PC-9 (cell line): Measurements from ENCODE around the gene ZFAND3. TPM values are rescaled to one million over a fixed set of nuclear protein-coding genes. Genes with fewer than 3 reads are reported as not detected.
"Not testable (repeated sequence)": the region's sequence is repeated elsewhere in the genome, so short reads cannot be mapped to it uniquely, and the experiment has no call there.

ENCODE experiments used
- BruUV-seq: library from RNA; stranded (reverse); fragments of 400-500 nt; replicated peaks from 2 replicates; lab custom pipeline; 2021; lab: Mats Ljungman, UMichigan
- CTCF ChIA-PET: fragments of 300-600 bp; sonication (Branson Sonifier 250); formaldehyde crosslinking; loops from one replicate; lab custom pipeline; 2022; ENCODE audit warnings: antibody characterized with exemption; lab: Charles Lee
- POLR2A ChIA-PET: fragments of 300-600 bp; sonication (Branson Sonifier 250); formaldehyde crosslinking; loops from one replicate; lab custom pipeline; 2022; ENCODE audit warnings: antibody characterized with exemption; ENCODE audit not compliant: unreplicated experiment; lab: Charles Lee
- DNase-seq, 2 experiments: peaks; one replicate each; pipeline versions ENCODE4 v3.0.0 to v3.0.0-alpha.2; 2015 to 2022; ENCODE audit warnings: mixed read lengths in 1 of 2
- H2AFZ ChIP-seq: fragments of 200-600 bp; sonication (generic); 2 replicates; pipeline ENCODE4 v1.8.1; 2017; ENCODE audit warnings: antibody characterized with exemption
- H3F3A ChIP-seq: fragments of 200-600 bp; sonication (generic); 2 replicates; pipeline ENCODE4 v1.8.1; 2017; ENCODE audit warnings: antibody characterized with exemption, mild to moderate bottlenecking, low read depth; ENCODE audit not compliant: insufficient read depth
- H3K27ac ChIP-seq: fragments of 200-600 bp; sonication (generic); 2 replicates; pipeline ENCODE4 v1.6.1; 2016; ENCODE audit warnings: mixed run types
- H3K27me3 ChIP-seq: fragments of 200-600 bp; sonication (generic); 2 replicates; pipeline ENCODE4 v1.6.1; 2016; ENCODE audit warnings: low read depth, mixed run types; ENCODE audit not compliant: insufficient read depth
- H3K36me3 ChIP-seq: fragments of 200-600 bp; sonication (generic); 2 replicates; pipeline ENCODE4 v1.6.1; 2016; ENCODE audit warnings: low read depth, mixed run types
- H3K4me1 ChIP-seq: fragments of 200-600 bp; sonication (generic); replicated peaks from 2 replicates; pipeline ENCODE4 v1.6.1; 2016; ENCODE audit warnings: mixed run types; ENCODE audit not compliant: insufficient read depth
- H3K4me2 ChIP-seq: fragments of 200-600 bp; sonication (generic); 2 replicates; pipeline ENCODE4 v1.6.1; 2017; ENCODE audit warnings: mixed run types
- H3K4me3 ChIP-seq: fragments of 200-600 bp; sonication (generic); 2 replicates; pipeline ENCODE4 v1.6.1; 2016; ENCODE audit warnings: mixed run types
- H3K79me2 ChIP-seq: fragments of 200-600 bp; sonication (generic); 2 replicates; pipeline ENCODE4 v1.6.1; 2017; ENCODE audit warnings: low read depth, mixed run types
- H3K9me2 ChIP-seq: fragments of 200-600 bp; sonication (generic); 2 replicates; pipeline ENCODE4 v1.8.1; 2017; ENCODE audit warnings: mild to moderate bottlenecking; ENCODE audit not compliant: insufficient read depth
- H3K9me3 ChIP-seq: fragments of 200-600 bp; sonication (generic); 2 replicates; pipeline ENCODE4 v1.8.1; 2016; ENCODE audit warnings: low read depth; ENCODE audit not compliant: insufficient read depth
- H4K20me1 ChIP-seq: fragments of 200-600 bp; sonication (generic); 2 replicates; pipeline ENCODE4 v1.8.1; 2017; ENCODE audit not compliant: insufficient read depth
- EZH2 ChIP-seq: fragments of 200-600 bp; sonication (generic); IDR thresholded peaks from 2 replicates; pipeline ENCODE4 v1.8.0; 2017; ENCODE audit warnings: antibody characterized with exemption, low read depth
- intact Hi-C: fragments of 100-400 bp; cut with micrococcal nuclease; formaldehyde crosslinking; loops from one replicate; pipeline ENCODE4 v1.10.0; 2022; ENCODE audit not compliant: unreplicated experiment
- total RNA-seq: library from RNA; stranded (reverse); gene quantifications from 2 replicates; pipeline ENCODE4 v1.2.3, GENCODE V29; 2021
- TF ChIP-seq, protein P1 (sequence below): fragments of 200-600 bp; sonication (generic); conservative IDR thresholded peaks from 2 replicates; pipeline ENCODE4 v1.6.1; 2017; ENCODE audit warnings: mixed run types, antibody characterized with exemption, mild to moderate bottlenecking, moderate library complexity

The ZFAND3 gene
- total RNA-seq, 1 experiment from 2014 or later: 46.8 TPM

DNA sequence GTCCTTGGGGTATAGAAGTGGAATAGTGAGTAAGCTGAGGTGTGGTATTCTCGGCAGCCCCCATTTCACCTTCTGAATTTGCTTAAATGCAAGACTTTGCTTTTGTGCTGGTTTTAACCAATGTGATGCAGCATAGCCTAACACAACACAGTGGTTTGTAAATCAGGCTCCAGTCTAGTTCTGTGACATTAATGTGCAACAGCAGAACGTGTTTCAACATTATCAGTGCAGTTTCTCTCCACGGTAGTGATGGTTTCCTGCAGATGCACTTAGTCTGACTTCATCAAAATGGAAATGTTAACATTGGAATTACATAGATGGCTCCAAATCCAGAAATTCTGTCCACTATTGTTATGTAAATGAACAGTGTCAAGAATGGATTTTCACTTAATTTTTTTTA, 139.5 kb downstream of the ZFAND3 start:
- H4K20me1 ChIP-seq: peaks cover 19% of the 10 kb centered on the region
- TF ChIP-seq EZH2: no peak
- TF ChIP-seq, protein P1, sequence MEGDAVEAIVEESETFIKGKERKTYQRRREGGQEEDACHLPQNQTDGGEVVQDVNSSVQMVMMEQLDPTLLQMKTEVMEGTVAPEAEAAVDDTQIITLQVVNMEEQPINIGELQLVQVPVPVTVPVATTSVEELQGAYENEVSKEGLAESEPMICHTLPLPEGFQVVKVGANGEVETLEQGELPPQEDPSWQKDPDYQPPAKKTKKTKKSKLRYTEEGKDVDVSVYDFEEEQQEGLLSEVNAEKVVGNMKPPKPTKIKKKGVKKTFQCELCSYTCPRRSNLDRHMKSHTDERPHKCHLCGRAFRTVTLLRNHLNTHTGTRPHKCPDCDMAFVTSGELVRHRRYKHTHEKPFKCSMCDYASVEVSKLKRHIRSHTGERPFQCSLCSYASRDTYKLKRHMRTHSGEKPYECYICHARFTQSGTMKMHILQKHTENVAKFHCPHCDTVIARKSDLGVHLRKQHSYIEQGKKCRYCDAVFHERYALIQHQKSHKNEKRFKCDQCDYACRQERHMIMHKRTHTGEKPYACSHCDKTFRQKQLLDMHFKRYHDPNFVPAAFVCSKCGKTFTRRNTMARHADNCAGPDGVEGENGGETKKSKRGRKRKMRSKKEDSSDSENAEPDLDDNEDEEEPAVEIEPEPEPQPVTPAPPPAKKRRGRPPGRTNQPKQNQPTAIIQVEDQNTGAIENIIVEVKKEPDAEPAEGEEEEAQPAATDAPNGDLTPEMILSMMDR: no peak

DNA sequence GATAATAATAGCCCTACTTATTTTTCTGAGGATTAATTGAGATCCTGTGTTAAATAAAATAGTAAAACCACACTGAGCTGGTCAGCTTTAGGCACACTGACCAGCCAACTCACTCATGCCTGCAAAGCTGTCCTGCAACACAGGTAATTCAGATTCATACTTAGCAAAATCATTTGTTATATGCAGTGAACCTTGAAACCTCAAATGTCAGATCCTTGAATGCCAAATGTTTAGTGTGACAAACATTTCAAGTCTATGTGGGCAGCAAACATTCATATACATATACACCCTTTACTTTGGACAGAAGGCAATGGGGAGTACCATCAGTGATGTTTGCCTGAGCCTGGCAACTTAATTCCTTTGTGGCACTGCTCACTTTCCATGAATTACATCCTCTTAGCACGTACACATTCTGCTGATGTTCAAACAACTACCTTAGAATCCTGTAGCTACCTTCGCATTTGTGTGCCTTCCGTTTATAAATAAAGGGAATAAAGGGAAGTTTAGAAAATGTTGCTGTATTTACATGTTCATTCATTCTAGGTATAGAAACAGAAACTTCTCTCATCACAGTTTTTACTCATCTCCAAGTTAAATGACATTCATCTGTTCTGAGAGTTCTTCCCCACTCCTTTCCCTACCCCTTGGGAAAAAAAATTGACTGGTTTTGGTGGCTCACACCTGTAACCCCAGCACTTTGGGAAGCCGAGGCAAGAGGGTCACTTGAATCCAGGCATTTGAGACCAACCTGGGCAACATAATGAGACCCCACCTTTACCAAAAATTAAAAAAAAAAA, 140.8 kb downstream of the ZFAND3 start:
- BruUV-seq: no TSS peak
- intact Hi-C loops: no loop called here
- Histone ChIP-seq H3K4me2 (no peak overlapping the region), H3K4me3 (no peak overlapping the region), H3K27me3 (no peaks in the 10 kb centered on the region), H3K36me3 (no peaks in the 10 kb centered on the region), H4K20me1 (peaks cover 11% of the 10 kb centered on the region; the same call in 1 of the 2 replicates), H3K27ac (no peak overlapping the region), H3K9me3 (no peaks in the 10 kb centered on the region; the same call in 1 of the 2 replicates), H3K4me1 (0 out of 2 replicates have a peak, but pooled peaks cover under 1% of the 10 kb centered on the region), H3K79me2 (peaks cover 32% of the 10 kb centered on the region; the same call in 1 of the 2 replicates), H3F3A (peaks cover 3% of the 10 kb centered on the region; the same call in 1 of the 2 replicates), H3K9me2 (no peaks in the 10 kb centered on the region), H2AFZ (no peak overlapping the region)
- ChIA-PET CTCF (no interaction called here), POLR2A (no interaction called here)
- no peak for TF ChIP-seq EZH2
- TF ChIP-seq, protein P1: no peak
- no peak for DNase-seq

More for the DNA sequence above, 139.5 kb downstream of the ZFAND3 start:
- Histone ChIP-seq H3K79me2 (peaks cover 36% of the 10 kb centered on the region; the same call in 1 of the 2 replicates), H2AFZ (no peak overlapping the region), H3K4me1 (no peaks in the 10 kb centered on the region), H3K4me3 (no peak overlapping the region), H3F3A (0 out of 2 replicates have a peak, but pooled peaks cover 3% of the 10 kb centered on the region), H3K27me3 (no peaks in the 10 kb centered on the region), H3K27ac (no peak overlapping the region), H3K36me3 (no peaks in the 10 kb centered on the region), H3K9me2 (no peaks in the 10 kb centered on the region), H3K9me3 (no peaks in the 10 kb centered on the region; the same call in 1 of the 2 replicates), H3K4me2 (no peak overlapping the region)
- intact Hi-C loops: no loop called here
- ChIA-PET POLR2A (no interaction called here), CTCF (no interaction called here)
- DNase-seq: no peak
- BruUV-seq: no TSS peak

- H3K27ac ChIP-seq, intact Hi-C loops, H4K20me1 ChIP-seq, BruUV-seq, CTCF ChIA-PET, DNase-seq, H3K9me3 ChIP-seq, POLR2A ChIA-PET, H2AFZ ChIP-seq, H3K27me3 ChIP-seq, H3K36me3 ChIP-seq, H3K4me2 ChIP-seq, H3K9me2 ChIP-seq, H3K4me3 ChIP-seq: not testable (repeated sequence)
- peaks cover 19% of the 10 kb centered on the region for H3K4me1 ChIP-seq
- H3F3A ChIP-seq: peaks cover 10% of the 10 kb centered on the region; the same call in 1 of the 2 replicates
- H3K79me2 ChIP-seq: peaks cover 37% of the 10 kb centered on the region
These were observed 143.1 kb downstream of the ZFAND3 start for GRCh38 chr6:37962481-37963080.
